Natural killer cell (primary cell): Measurements from ENCODE around the gene APOL1. TPM values are rescaled to one million over a fixed set of nuclear protein-coding genes. Genes with fewer than 3 reads are reported as not detected.

Experiments used
- ATAC-seq, 3 donors: fragments of 150-1000 bp in 2 of 3; fragments of 200-7000 bp in 1 of 3; cut with Tn5 transposase; 1 replicate in 1 of 3; 2 replicates in 2 of 3; pipeline ENCODE4 v1.10.0; 2021; ENCODE audit warnings: mild to moderate bottlenecking in 2 of 3, moderate library complexity in 2 of 3
- DNase-seq, 2 donors: peaks; one replicate each; pipeline versions ENCODE4 v3.0.0 to v3.0.0-alpha.2; 2013 to 2021; ENCODE audit warnings: mixed read lengths in 1 of 2
- H3K27ac ChIP-seq: one replicate; pipeline ENCODE4 v1.5.1; 2013; ENCODE audit warnings: mild to moderate bottlenecking, low read length
- H3K27me3 ChIP-seq: one replicate; pipeline ENCODE4 v1.6.1; 2013; ENCODE audit warnings: low read length; ENCODE audit not compliant: control insufficient read depth, insufficient read depth
- H3K36me3 ChIP-seq: one replicate; pipeline ENCODE4 v1.6.1; 2013; ENCODE audit warnings: low read length; ENCODE audit not compliant: control insufficient read depth, insufficient read depth
- H3K4me1 ChIP-seq: one replicate; pipeline ENCODE4 v1.6.1; 2013; ENCODE audit warnings: low read length; ENCODE audit not compliant: control insufficient read depth, insufficient read depth
- H3K4me3 ChIP-seq: one replicate; pipeline ENCODE4 v1.5.1; 2013; ENCODE audit warnings: low read length
- H3K9me3 ChIP-seq: one replicate; pipeline ENCODE4 v1.6.1; 2013; ENCODE audit warnings: low read length; ENCODE audit not compliant: control insufficient read depth, insufficient read depth
- H3K27ac Mint-ChIP-seq, 2 donors: one replicate each; pipeline ENCODE4 v1.8.0; 2022; ENCODE audit warnings: mild to moderate bottlenecking in 2 of 2, mixed read lengths in 2 of 2, moderate library complexity in 1 of 2
- H3K27me3 Mint-ChIP-seq, 2 donors: one replicate each; pipeline ENCODE4 v1.8.0; 2022; ENCODE audit warnings: low read depth in 2 of 2, mixed read lengths in 2 of 2
- H3K36me3 Mint-ChIP-seq: one replicate; pipeline ENCODE4 v1.8.0; 2022; ENCODE audit warnings: mixed read lengths
- H3K4me1 Mint-ChIP-seq, 2 donors: one replicate each; pipeline ENCODE4 v1.8.0; 2022; ENCODE audit warnings: mixed read lengths in 2 of 2
- H3K4me3 Mint-ChIP-seq: one replicate; pipeline ENCODE4 v1.8.0; 2022; ENCODE audit warnings: mild to moderate bottlenecking, moderate library complexity, mixed read lengths
- H3K9me3 Mint-ChIP-seq, 2 donors: one replicate each; pipeline ENCODE4 v1.8.0; 2022; ENCODE audit warnings: mixed read lengths in 2 of 2
- WGBS: methylation state at CpG from one replicate; pipeline ENCODE4 v1.1.7; 2013; ENCODE audit warnings: missing lambda C conversion rate; ENCODE audit not compliant: insufficient coverage; 5-methylcytosine and 5-hydroxymethylcytosine counted together
- intact Hi-C: fragments of 100-400 bp; cut with micrococcal nuclease; formaldehyde crosslinking; loops from one replicate; pipeline ENCODE4 v1.14.2; 2022
- total RNA-seq, 4 donors: library from RNA; stranded (reverse); fragments of 120-200 nt in 1 of 4; gene quantifications; one replicate each; pipeline versions ENCODE4 v1.2.3 to v1.2.4, GENCODE V29; 2013 to 2022
- TF ChIP-seq, protein P1 (sequence below): fragments of 200-600 bp; IDR thresholded peaks from one replicate; pipeline ENCODE4 v1.8.0; 2022; ENCODE audit warnings: antibody characterized with exemption

APOL1 gene
- total RNA-seq, 3 donors from 2014 or later (not counting 1 experiment from before 2014, with no cell fraction given): 39.5 to 51.2 (median 49.6) TPM

DNA sequence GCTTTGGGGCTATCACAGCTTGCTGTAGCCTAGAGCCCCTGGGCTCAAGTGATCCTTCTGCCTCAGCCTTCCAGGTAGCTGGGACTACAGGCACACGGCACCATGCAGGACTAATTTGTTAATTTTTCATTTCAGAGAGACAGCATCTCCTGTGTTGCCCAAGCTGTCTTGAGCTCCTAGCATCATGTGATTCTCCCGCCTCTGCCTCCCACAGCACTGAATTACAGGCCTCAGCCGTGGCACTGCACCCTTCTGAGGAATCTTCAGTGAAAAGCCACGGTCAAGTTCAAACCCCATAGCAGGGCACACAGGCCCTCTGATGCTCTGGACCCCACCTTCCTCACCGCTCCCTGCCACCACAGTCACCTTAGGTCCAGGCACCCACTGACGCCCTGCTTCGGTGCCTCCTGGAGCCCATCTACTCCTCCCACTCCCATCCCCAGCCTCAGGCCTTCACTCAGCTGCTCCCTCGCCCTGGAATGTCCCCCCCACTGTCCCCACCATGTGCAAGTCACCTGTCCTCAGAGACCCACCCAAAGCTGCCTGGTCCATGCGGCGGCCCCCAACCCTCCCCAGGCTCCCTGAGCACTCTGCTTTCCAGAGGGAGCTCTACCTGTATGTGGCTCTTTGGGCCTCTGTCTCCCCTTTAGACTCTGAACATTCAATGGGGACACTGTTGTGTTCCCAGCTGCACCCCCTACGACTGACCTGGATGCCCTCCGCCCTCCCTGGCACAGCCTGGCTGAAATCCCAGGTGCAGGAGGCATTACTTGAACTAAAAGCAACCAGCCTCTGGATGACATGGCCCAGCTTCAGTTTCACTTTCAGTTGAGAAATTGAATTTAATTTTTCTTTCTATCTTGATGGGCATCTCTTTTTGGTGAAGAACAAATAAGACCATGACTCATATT lies 15.2 kb upstream of the APOL1 start:
- no peaks in the 10 kb centered on the region for H3K27me3 Mint-ChIP-seq

DNA sequence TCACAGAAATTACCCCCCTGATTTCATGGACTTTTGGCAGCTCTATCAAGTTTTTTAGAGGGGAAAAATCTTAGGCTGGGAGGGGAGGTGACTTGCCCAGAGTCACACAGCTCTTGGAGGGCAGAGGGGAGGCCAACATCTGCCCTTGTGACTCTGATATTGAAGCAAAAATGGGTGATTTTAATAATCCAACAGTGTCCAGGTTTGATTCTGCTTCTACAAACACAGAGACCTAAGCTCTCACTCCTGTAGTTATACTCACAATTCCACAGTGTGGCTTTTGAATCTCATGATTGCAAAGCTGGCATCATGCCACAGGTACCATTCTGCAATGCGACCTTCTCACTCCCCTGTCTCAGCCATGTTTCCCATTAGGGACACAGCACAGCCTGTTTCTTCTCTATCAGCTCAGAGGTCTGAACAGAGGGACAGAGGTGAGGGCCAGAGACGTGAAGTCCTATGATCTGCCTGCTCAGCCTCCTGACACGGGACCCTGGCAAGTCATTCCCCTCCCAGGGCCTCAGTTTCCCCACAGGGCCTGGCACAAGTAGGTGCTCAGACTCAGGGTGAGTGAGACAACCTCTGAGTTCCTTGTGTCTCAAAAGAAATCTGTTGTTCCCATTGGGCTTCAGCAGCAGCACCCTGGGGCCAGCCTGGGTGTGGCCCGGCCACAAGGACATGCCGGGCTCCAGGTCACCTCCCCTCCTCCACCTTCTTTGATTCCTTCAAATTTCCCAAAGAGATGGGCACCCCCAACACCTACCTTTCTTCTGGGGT lies 14.4 kb upstream of the APOL1 start:
- Histone ChIP-seq H3K27me3 (no peaks in the 10 kb centered on the region), H3K36me3 (peaks cover 22% of the 10 kb centered on the region), H3K4me3 (peak overlapping the region; percentile 99), H3K9me3 (no peaks in the 10 kb centered on the region), H3K4me1 (peaks cover 43% of the 10 kb centered on the region), H3K27ac (peak overlapping the region; percentile 95)
- TF ChIP-seq, protein P1, sequence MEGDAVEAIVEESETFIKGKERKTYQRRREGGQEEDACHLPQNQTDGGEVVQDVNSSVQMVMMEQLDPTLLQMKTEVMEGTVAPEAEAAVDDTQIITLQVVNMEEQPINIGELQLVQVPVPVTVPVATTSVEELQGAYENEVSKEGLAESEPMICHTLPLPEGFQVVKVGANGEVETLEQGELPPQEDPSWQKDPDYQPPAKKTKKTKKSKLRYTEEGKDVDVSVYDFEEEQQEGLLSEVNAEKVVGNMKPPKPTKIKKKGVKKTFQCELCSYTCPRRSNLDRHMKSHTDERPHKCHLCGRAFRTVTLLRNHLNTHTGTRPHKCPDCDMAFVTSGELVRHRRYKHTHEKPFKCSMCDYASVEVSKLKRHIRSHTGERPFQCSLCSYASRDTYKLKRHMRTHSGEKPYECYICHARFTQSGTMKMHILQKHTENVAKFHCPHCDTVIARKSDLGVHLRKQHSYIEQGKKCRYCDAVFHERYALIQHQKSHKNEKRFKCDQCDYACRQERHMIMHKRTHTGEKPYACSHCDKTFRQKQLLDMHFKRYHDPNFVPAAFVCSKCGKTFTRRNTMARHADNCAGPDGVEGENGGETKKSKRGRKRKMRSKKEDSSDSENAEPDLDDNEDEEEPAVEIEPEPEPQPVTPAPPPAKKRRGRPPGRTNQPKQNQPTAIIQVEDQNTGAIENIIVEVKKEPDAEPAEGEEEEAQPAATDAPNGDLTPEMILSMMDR: no peak
- peak overlapping the region; percentile 99 for H3K4me3 Mint-ChIP-seq
- WGBS: 3% methylated on average over 5 of the region's 5 CpGs
- peaks cover 0 to 3% of the 10 kb centered on the region in 2 donors for H3K9me3 Mint-ChIP-seq
- no peaks in the 10 kb centered on the region for H3K27me3 Mint-ChIP-seq
- H3K36me3 Mint-ChIP-seq: peaks cover 11% of the 10 kb centered on the region
- H3K27ac Mint-ChIP-seq: peak overlapping the region; percentile 98
- intact Hi-C loops: loop anchor here (5.0 kb wide), 2 partner anchors 39 to 76 kb away; partner anchors contain the start of gene APOL3
- peak in 1 of 3 donors; percentile 16 for ATAC-seq
- DNase-seq: peak in 1 of 2 donors; percentile 52
- H3K4me1 Mint-ChIP-seq: peaks cover 59 to 62% of the 10 kb centered on the region in 2 donors

More for the DNA sequence above, 15.2 kb upstream of the APOL1 start:
- H3K9me3 Mint-ChIP-seq: peaks cover 0 to 1% of the 10 kb centered on the region in 2 donors
- intact Hi-C loops: loop anchor here (5.0 kb wide), 2 partner anchors 40 to 75 kb away; partner anchors contain the start of gene APOL3
- H3K4me3 ChIP-seq: peak overlapping the region; percentile 99
- peak in 2 of 3 donors; percentile 16 to 27 for ATAC-seq
- H3K4me1 Mint-ChIP-seq: peaks cover 66 to 69% of the 10 kb centered on the region in 2 donors
- peak overlapping the region; percentile 99 for H3K4me3 Mint-ChIP-seq
- H3K36me3 Mint-ChIP-seq: peaks cover 11% of the 10 kb centered on the region
- H3K4me1 ChIP-seq: peaks cover 43% of the 10 kb centered on the region
- 47% methylated on average over 12 of the region's 12 CpGs for WGBS
- peak overlapping the region; percentile 98 for H3K27ac Mint-ChIP-seq
- DNase-seq: peak in 1 of 2 donors; percentile 50
- H3K27me3 ChIP-seq: no peaks in the 10 kb centered on the region
- TF ChIP-seq, protein P1: no peak
- peaks cover 30% of the 10 kb centered on the region for H3K36me3 ChIP-seq
- no peaks in the 10 kb centered on the region for H3K9me3 ChIP-seq
- H3K27ac ChIP-seq: peak overlapping the region; percentile 95

- Mint-ChIP-seq H3K4me1 (peaks cover 54 to 57% of the 10 kb centered on the region in 2 donors), H3K4me3 (peak overlapping the region; percentile 99), H3K36me3 (peaks cover 11% of the 10 kb centered on the region), H3K27me3 (no peaks in the 10 kb centered on the region), H3K9me3 (peaks cover 0 to 3% of the 10 kb centered on the region in 2 donors), H3K27ac (peak overlapping the region; percentile 98)
- Histone ChIP-seq H3K9me3 (no peaks in the 10 kb centered on the region), H3K27me3 (no peaks in the 10 kb centered on the region), H3K4me3 (peak overlapping the region; percentile 99), H3K27ac (peak overlapping the region; percentile 95), H3K36me3 (peaks cover 21% of the 10 kb centered on the region), H3K4me1 (peaks cover 43% of the 10 kb centered on the region)
- ATAC-seq: peak in 2 of 3 donors; percentile 15 to 20
- TF ChIP-seq, protein P1: no peak
- DNase-seq: no peak
- WGBS: 0% methylated on average over 4 of the region's 4 CpGs
- intact Hi-C loops: loop anchor here (5.0 kb wide), 2 partner anchors 38 to 77 kb away; partner anchors contain the start of gene APOL3
These were observed 13.9 kb upstream of the APOL1 start for GRCh38 chr22:36239150-36239400.
